IMR-90 (cell line): ENCODE data around the gene CMBL. TPM values are rescaled to one million over a fixed set of nuclear protein-coding genes. Genes with fewer than 3 reads are reported as not detected.
A peak's percentile ranks its signal among the peaks of the same experiment; 100 is the strongest.

Experiments used
- ATAC-seq: fragments of 200-7000 bp; cut with Tn5 transposase; 2 replicates; pipeline ENCODE4 v1.9.1; 2020; ENCODE audit warnings: low read depth, mild to moderate bottlenecking, moderate library complexity
- BruUV-seq: library from RNA; stranded (reverse); fragments of 400-500 nt; replicated peaks from 2 replicates; lab custom pipeline; 2021; lab: Mats Ljungman, UMichigan
- CTCF ChIA-PET: fragments of 300-600 bp; formaldehyde crosslinking; extraction: SDS; loops from one replicate; lab custom pipeline; 2021; ENCODE audit warnings: antibody characterized with exemption; lab: Yijun Ruan, JAX
- POLR2A ChIA-PET: fragments of 300-600 bp; sonication (Branson Sonifier 250); formaldehyde crosslinking; loops from one replicate; lab custom pipeline; 2022; ENCODE audit warnings: antibody characterized with exemption; ENCODE audit not compliant: unreplicated experiment; lab: Charles Lee
- DNase-seq: peaks from one replicate; pipeline ENCODE4 v3.0.0; 2013
- H2AFZ ChIP-seq: replicated peaks from 2 replicates; pipeline ENCODE3; 2013; ENCODE audit warnings: low read length, mild to moderate bottlenecking; ENCODE audit not compliant: poor library complexity
- H2AK5ac ChIP-seq: 2 replicates; pipeline ENCODE4 v1.6.1; 2013; ENCODE audit warnings: low read depth, low read length, inconsistent platforms
- H2AK9ac ChIP-seq: replicated peaks from 2 replicates; pipeline ENCODE3; 2013; ENCODE audit warnings: mild to moderate bottlenecking, low read depth, low read length, moderate library complexity; ENCODE audit not compliant: poor library complexity
- H2BK120ac ChIP-seq: 2 replicates; pipeline ENCODE4 v1.6.1; 2013; ENCODE audit warnings: low read depth, low read length, inconsistent platforms
- H2BK15ac ChIP-seq: 3 replicates; pipeline ENCODE4 v1.6.1; 2013; ENCODE audit warnings: low read depth, low read length, inconsistent platforms
- H2BK20ac ChIP-seq: 2 replicates; pipeline ENCODE4 v1.6.1; 2013; ENCODE audit warnings: low read depth, mild to moderate bottlenecking, inconsistent platforms, low read length, moderate library complexity
- H2BK5ac ChIP-seq: 2 replicates; pipeline ENCODE4 v1.6.1; 2013; ENCODE audit warnings: mild to moderate bottlenecking, low read depth, low read length, inconsistent platforms; ENCODE audit not compliant: poor library complexity, severe bottlenecking
- H3K14ac ChIP-seq: replicated peaks from 2 replicates; pipeline ENCODE4 v1.6.1; 2013; ENCODE audit warnings: low read depth, low read length, inconsistent platforms
- H3K18ac ChIP-seq: 2 replicates; pipeline ENCODE4 v1.6.1; 2013; ENCODE audit warnings: low read depth, low read length, control low read depth
- H3K23ac ChIP-seq: 2 replicates; pipeline ENCODE4 v1.6.1; 2013; ENCODE audit warnings: low read depth, low read length, inconsistent platforms
- H3K27ac ChIP-seq: 2 replicates; pipeline ENCODE4 v1.5.1; 2013; ENCODE audit warnings: mild to moderate bottlenecking, control low read depth, low read length; ENCODE audit not compliant: insufficient read depth
- H3K27me3 ChIP-seq: 2 replicates; pipeline ENCODE4 v1.6.1; 2013; ENCODE audit warnings: low read length; ENCODE audit not compliant: control insufficient read depth, insufficient read depth
- H3K36me3 ChIP-seq: 2 replicates; pipeline ENCODE4 v1.6.1; 2013; ENCODE audit warnings: low read length, mixed read lengths; ENCODE audit not compliant: control insufficient read depth, insufficient read depth
- H3K4ac ChIP-seq: 2 replicates; pipeline ENCODE4 v1.6.1; 2013; ENCODE audit warnings: low read depth, low read length, inconsistent platforms
- H3K4me1 ChIP-seq: 2 replicates; pipeline ENCODE4 v1.6.1; 2013; ENCODE audit warnings: low read length, mixed read lengths; ENCODE audit not compliant: control insufficient read depth, insufficient read depth
- H3K4me2 ChIP-seq: 2 replicates; pipeline ENCODE4 v1.6.1; 2013; ENCODE audit warnings: low read depth, mild to moderate bottlenecking, control low read depth, low read length, moderate library complexity
- H3K4me3 ChIP-seq: 2 replicates; pipeline ENCODE4 v1.5.1; 2013; ENCODE audit warnings: low read depth, mild to moderate bottlenecking, control low read depth, low read length, moderate library complexity; ENCODE audit not compliant: insufficient read depth
- H3K56ac ChIP-seq: 2 replicates; pipeline ENCODE4 v1.6.1; 2013; ENCODE audit warnings: low read length, inconsistent platforms; ENCODE audit not compliant: insufficient read depth; ENCODE audit errors: extremely low read depth
- H3K79me1 ChIP-seq, 2 experiments: 2 replicates each; pipeline ENCODE4 v1.6.1; 2013; ENCODE audit warnings: low read length in 2 of 2, inconsistent platforms in 1 of 2, low read depth in 1 of 2
- H3K9ac ChIP-seq: 2 replicates; pipeline ENCODE4 v1.6.1; 2013; ENCODE audit warnings: low read depth, low read length, control low read depth
- H3K9me1 ChIP-seq: 2 replicates; pipeline ENCODE4 v1.6.1; 2013; ENCODE audit warnings: low read length, inconsistent platforms; ENCODE audit not compliant: insufficient read depth
- H3K9me3 ChIP-seq: 2 replicates; pipeline ENCODE4 v1.6.1; 2013; ENCODE audit warnings: low read length; ENCODE audit not compliant: control insufficient read depth, insufficient read depth
- H4K20me1 ChIP-seq: 2 replicates; pipeline ENCODE4 v1.6.1; 2013; ENCODE audit warnings: low read length, inconsistent platforms; ENCODE audit not compliant: insufficient read depth
- H4K5ac ChIP-seq: 2 replicates; pipeline ENCODE4 v1.6.1; 2013; ENCODE audit warnings: mild to moderate bottlenecking, low read depth, low read length, control low read depth
- H4K8ac ChIP-seq, 2 experiments: 2 replicates each; pipeline ENCODE4 v1.6.1; 2013; ENCODE audit warnings: low read depth in 2 of 2, low read length in 2 of 2, control low read depth in 1 of 2, inconsistent platforms in 1 of 2
- H4K91ac ChIP-seq: 2 replicates; pipeline ENCODE4 v1.6.1; 2013; ENCODE audit warnings: low read depth, low read length, inconsistent platforms; ENCODE audit not compliant: insufficient read depth
- BHLHE40 ChIP-seq: fragments of 150-350 bp; IDR thresholded peaks from 2 replicates; pipeline ENCODE4 v1.6.1; 2016; ENCODE audit warnings: mild to moderate bottlenecking, low read depth, low read length
- CEBPB ChIP-seq: IDR thresholded peaks from 2 replicates; pipeline ENCODE4 v1.6.1; 2012; ENCODE audit warnings: low read depth, low read length, improper control_type of control experiment
- CHD1 ChIP-seq: IDR thresholded peaks from 2 replicates; pipeline ENCODE4 v1.6.1; 2012; ENCODE audit warnings: low read depth, low read length, improper control_type of control experiment
- FOS ChIP-seq: fragments of 150-350 bp; IDR thresholded peaks from 2 replicates; pipeline ENCODE4 v1.6.1; 2016; ENCODE audit warnings: low read depth, low read length
- MAFK ChIP-seq: IDR thresholded peaks from 2 replicates; pipeline ENCODE4 v1.6.1; 2012; ENCODE audit warnings: low read depth, low read length, improper control_type of control experiment
- MAZ ChIP-seq: IDR thresholded peaks from 2 replicates; pipeline ENCODE4 v1.6.1; 2012; ENCODE audit warnings: low read depth, mild to moderate bottlenecking, low read length, improper control_type of control experiment, moderate library complexity, borderline replicate concordance
- MXI1 ChIP-seq: IDR thresholded peaks from 2 replicates; pipeline ENCODE4 v1.6.1; 2012; ENCODE audit warnings: low read depth, mild to moderate bottlenecking, low read length, moderate library complexity, borderline replicate concordance
- NFE2L2 ChIP-seq: fragments of 150-350 bp; IDR thresholded peaks from 2 replicates; pipeline ENCODE4 v1.6.1; 2016; ENCODE audit warnings: low read depth, mild to moderate bottlenecking, low read length
- POLR2A ChIP-seq: IDR thresholded peaks from 2 replicates; pipeline ENCODE4 v1.6.1; 2012; ENCODE audit warnings: mild to moderate bottlenecking, low read depth, low read length
- RAD21 ChIP-seq: IDR thresholded peaks from 2 replicates; pipeline ENCODE4 v1.6.1; 2012; ENCODE audit warnings: low read length, improper control_type of control experiment
- RCOR1 ChIP-seq: IDR thresholded peaks from 2 replicates; pipeline ENCODE4 v1.6.1; 2012; ENCODE audit warnings: mild to moderate bottlenecking, low read length, improper control_type of control experiment; ENCODE audit not compliant: insufficient replicate concordance
- RFX5 ChIP-seq: IDR thresholded peaks from 2 replicates; pipeline ENCODE4 v1.8.0; 2012; ENCODE audit warnings: low read depth, mild to moderate bottlenecking, low read length, moderate library complexity
- SMC3 ChIP-seq: fragments of 150-350 bp; IDR thresholded peaks from 2 replicates; pipeline ENCODE4 v1.6.1; 2016; ENCODE audit warnings: low read depth, mild to moderate bottlenecking, antibody characterized with exemption, low read length, moderate library complexity
- whole genome bisulfite sequencing, 2 experiments: methylation state at CpG; one replicate each; pipeline versions ENCODE4 v1.1.5 to v1.1.7; 2013; ENCODE audit warnings: missing lambda C conversion rate in 2 of 2; ENCODE audit not compliant: insufficient read length in 1 of 2; ENCODE audit errors: extremely low coverage in 2 of 2; 5-methylcytosine and 5-hydroxymethylcytosine counted together
- dilution Hi-C: fragments of 300-500 bp; cut with HindIII; formaldehyde crosslinking; loops from one replicate; pipeline ENCODE4 v1.14.3; 2018; ENCODE audit warnings: low sequenced_read_pairs; ENCODE audit not compliant: unreplicated experiment
- in situ Hi-C: fragments of 300-500 bp; cut with MboI; formaldehyde crosslinking; loops from 3 replicates; pipeline ENCODE4 v1.14.3; 2019; ENCODE audit warnings: low sequenced_read_pairs, inconsistent platforms, mixed read lengths
- intact Hi-C: fragments of 100-400 bp; cut with micrococcal nuclease; formaldehyde crosslinking; loops from 2 replicates; pipeline ENCODE4 v1.10.0; 2022
- polyA plus RNA-seq, 3 experiments: library from polyadenylated mRNA; depleted of rRNA; stranded (reverse); fragments of >200 nt; gene quantifications; 2 replicates each; pipeline ENCODE4 v1.2.3, GENCODE V29; 2012; ENCODE audit warnings: low replicate concordance in 1 of 3
- total RNA-seq: library from RNA; depleted of rRNA; stranded (reverse); fragments of >200 nt; gene quantifications from 2 replicates; pipeline ENCODE4 v1.2.3, GENCODE V29; 2012
- TF ChIP-seq, protein P1 (sequence below): conservative IDR thresholded peaks from 2 replicates; pipeline ENCODE4 v1.5.1; 2012; ENCODE audit warnings: mild to moderate bottlenecking, low read depth, low read length, improper control_type of control experiment
- TF ChIP-seq, protein P2 (sequence below): fragments of 150-350 bp; IDR thresholded peaks from 2 replicates; pipeline ENCODE4 v1.6.1; 2017; ENCODE audit warnings: mild to moderate bottlenecking, antibody characterized with exemption, low read length, low read depth

The CMBL gene
- total and polyA plus RNA-seq, 2 of the 4 experiments (the other 2 are of a cell fraction): 5.0 to 26.3 TPM

DNA sequence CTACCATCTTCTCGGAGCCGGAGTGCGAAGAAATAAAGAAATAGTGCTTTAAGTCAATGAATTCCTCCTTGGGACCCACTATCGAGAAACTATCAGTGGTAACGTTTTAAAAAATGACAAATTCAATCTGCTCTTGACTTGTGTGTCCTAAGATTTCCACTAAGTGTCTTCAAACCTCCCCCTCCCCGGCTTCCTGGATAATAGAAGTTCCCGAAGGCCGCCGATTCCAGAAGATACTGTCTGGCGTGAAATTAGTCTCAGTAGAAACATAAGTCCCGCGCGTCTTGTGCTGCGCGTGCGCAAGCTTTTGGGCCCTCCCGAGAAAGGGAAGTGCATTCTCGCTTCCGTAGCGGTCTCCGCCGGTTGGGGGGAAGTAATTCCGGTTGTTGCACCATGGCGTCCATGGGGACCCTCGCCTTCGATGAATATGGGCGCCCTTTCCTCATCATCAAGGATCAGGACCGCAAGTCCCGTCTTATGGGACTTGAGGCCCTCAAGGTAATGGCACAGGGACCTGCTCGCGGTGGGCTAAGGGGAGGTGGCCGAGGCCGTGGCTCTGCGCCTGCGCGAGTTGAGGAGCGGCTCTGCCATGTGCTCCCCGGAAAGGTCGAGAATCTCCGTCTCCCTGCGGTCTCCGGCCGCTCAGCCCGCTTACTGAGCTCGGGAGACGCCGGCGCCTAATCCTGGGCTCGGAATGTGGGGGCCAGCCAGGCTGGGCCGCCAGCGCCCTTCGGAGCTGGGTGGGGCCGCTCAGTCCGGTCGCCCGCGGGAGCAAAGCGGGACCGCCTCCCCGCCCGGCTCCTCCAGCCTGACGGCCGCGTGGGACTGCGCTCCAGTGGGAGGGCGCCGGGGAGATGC lies 57.5 kb downstream of the CMBL start, which contains the start of gene CCT5:
CCT5 (plus strand) TSS at position 333 of the 858 bp plus-strand sequence; CDS start at position 394, 61 bp downstream.
- Histone ChIP-seq H3K9me3 (no peaks in the 10 kb centered on the region), H3K79me1 (peaks cover 16 to 62% of the 10 kb centered on the region in 2 experiments; a peak in 3 of 4 replicates), H3K56ac (peak within 1 kb of the TSS; percentile 100), H3K9ac (peak within 1 kb of the TSS; percentile 97), H4K5ac (peak within 1 kb of the TSS; percentile 92), H3K9me1 (peaks cover 10% of the 10 kb centered on the region; the same call in 1 of the 2 replicates), H2AK9ac (peak within 1 kb of the TSS; percentile 98), H2AFZ (peak within 1 kb of the TSS; percentile 98), H2BK120ac (peak within 1 kb of the TSS; percentile 100), H3K14ac (peak within 1 kb of the TSS; percentile 100), H3K4me3 (peak within 1 kb of the TSS; percentile 92), H3K4me1 (peaks cover 8% of the 10 kb centered on the region), H3K27me3 (no peaks in the 10 kb centered on the region), H2BK15ac (peak within 1 kb of the TSS; percentile 46; the same call in 2 of the 3 replicates), H3K4ac (peak within 1 kb of the TSS; percentile 100), H2BK5ac (peak within 1 kb of the TSS; percentile 95), H3K4me2 (peak within 1 kb of the TSS; percentile 98), H3K23ac (peak within 1 kb of the TSS; percentile 100), H3K18ac (peak within 1 kb of the TSS; percentile 96), H4K8ac (peak within 1 kb of the TSS; percentile 97 to 100), H4K20me1 (peaks cover 44% of the 10 kb centered on the region), H2BK20ac (peak within 1 kb of the TSS; percentile 100), H3K27ac (peak within 1 kb of the TSS; percentile 96), H3K36me3 (peaks cover 4% of the 10 kb centered on the region; the same call in 1 of the 2 replicates), H4K91ac (peak within 1 kb of the TSS; percentile 99), H2AK5ac (peak within 1 kb of the TSS; percentile 99)
- dilution Hi-C loops: no loop called here
- peak; percentile 99 for DNase-seq
- peak; percentile 88 for ATAC-seq
- ChIA-PET CTCF (no interaction called here), POLR2A (interaction anchor here (0.6 kb wide), 1 partner anchor 118 kb away, joined by 3 read pairs; no protein-coding TSS in a partner anchor)
- 0% methylated on average over 35 of the region's 67 CpGs; no CpG with 5 or more reads in 1 of the 2 experiments for WGBS, 2 experiments
- intact Hi-C loops: loop anchor here (2.0 kb wide), 1 partner anchor 703 kb away; the partner anchor contains the start of gene SEMA5A
- TSS peak; percentile 43 for BruUV-seq
- in situ Hi-C loops: no loop called here
- TF ChIP-seq RAD21: no peak
- peak; percentile 88 for TF ChIP-seq POLR2A
- no peak for TF ChIP-seq NFE2L2
- no peak for TF ChIP-seq SMC3
- peak; percentile 54; the same call in 1 of the 2 replicates for TF ChIP-seq CEBPB
- TF ChIP-seq, protein P1, sequence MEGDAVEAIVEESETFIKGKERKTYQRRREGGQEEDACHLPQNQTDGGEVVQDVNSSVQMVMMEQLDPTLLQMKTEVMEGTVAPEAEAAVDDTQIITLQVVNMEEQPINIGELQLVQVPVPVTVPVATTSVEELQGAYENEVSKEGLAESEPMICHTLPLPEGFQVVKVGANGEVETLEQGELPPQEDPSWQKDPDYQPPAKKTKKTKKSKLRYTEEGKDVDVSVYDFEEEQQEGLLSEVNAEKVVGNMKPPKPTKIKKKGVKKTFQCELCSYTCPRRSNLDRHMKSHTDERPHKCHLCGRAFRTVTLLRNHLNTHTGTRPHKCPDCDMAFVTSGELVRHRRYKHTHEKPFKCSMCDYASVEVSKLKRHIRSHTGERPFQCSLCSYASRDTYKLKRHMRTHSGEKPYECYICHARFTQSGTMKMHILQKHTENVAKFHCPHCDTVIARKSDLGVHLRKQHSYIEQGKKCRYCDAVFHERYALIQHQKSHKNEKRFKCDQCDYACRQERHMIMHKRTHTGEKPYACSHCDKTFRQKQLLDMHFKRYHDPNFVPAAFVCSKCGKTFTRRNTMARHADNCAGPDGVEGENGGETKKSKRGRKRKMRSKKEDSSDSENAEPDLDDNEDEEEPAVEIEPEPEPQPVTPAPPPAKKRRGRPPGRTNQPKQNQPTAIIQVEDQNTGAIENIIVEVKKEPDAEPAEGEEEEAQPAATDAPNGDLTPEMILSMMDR: no peak
- peak; percentile 95 for TF ChIP-seq MXI1
- no peak for TF ChIP-seq MAFK
- peak; percentile 92; the same call in 1 of the 2 replicates for TF ChIP-seq CHD1
- TF ChIP-seq FOS: no peak
- TF ChIP-seq RFX5: no peak
- TF ChIP-seq RCOR1: no peak
- TF ChIP-seq, protein P2, sequence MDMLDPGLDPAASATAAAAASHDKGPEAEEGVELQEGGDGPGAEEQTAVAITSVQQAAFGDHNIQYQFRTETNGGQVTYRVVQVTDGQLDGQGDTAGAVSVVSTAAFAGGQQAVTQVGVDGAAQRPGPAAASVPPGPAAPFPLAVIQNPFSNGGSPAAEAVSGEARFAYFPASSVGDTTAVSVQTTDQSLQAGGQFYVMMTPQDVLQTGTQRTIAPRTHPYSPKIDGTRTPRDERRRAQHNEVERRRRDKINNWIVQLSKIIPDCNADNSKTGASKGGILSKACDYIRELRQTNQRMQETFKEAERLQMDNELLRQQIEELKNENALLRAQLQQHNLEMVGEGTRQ: no peak
- TF ChIP-seq MAZ: peak; percentile 7; the same call in 1 of the 2 replicates
- peak; percentile 97 for TF ChIP-seq BHLHE40
